ENCODE results near the gene L1CAM. TPM values are rescaled to one million over a fixed set of nuclear protein-coding genes. Genes with fewer than 3 reads are reported as not detected.

L1CAM gene
- polyA plus RNA-seq, 2 of the 4 experiments (the other 2 are of a cell fraction) = 1.9 to 14.2 TPM

DNA sequence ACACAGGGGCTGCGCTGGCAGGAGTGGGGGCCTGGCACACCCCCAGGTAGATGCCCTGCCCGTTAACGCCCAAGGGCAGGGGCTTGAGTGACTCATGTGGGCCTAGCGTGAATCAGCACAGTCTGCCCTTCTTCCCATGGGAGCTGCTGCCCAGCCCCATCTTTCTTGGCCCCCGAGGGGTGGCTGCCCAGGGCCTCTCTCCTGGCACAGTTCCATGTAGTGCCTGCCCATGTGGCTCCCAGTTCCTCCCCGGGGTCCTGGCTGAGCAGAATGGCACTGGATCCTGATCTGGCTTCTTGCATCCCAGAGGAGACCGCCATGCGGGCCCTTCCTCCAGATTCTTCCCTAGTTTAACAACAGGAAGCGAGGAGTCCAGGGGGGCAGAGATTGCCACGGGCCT, 16.4 kb upstream of the L1CAM start:
- DNase-seq (ENCODE audit: low read depth in 1 of 2, low spot score in 1 of 2) (no peak), ATAC-seq (no peak; a peak in 1 of 6 replicates), FAIRE-seq (no peak)
- 40% methylated on average over 10 of the region's 10 CpGs for WGBS (ENCODE audit: missing lambda C conversion rate)
- no peaks in the 10 kb centered on the region for H3K9me3 ChIP-seq
- CTCF ChIA-PET = no interaction called here
- POLR2A ChIA-PET = no interaction called here
- H3K4me2 ChIP-seq = no peak overlapping the region; the same call in 2 of the 3 replicates
- TF ChIP-seq, protein P1, sequence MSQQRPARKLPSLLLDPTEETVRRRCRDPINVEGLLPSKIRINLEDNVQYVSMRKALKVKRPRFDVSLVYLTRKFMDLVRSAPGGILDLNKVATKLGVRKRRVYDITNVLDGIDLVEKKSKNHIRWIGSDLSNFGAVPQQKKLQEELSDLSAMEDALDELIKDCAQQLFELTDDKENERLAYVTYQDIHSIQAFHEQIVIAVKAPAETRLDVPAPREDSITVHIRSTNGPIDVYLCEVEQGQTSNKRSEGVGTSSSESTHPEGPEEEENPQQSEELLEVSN (IDR thresholded peaks at IDR 0.05; ENCODE audit: borderline replicate concordance, low read depth) = no peak
- TF ChIP-seq MAFK (IDR thresholded peaks at IDR 0.05; ENCODE audit: partially characterized antibody) (no peak), FOSB (CRISPR knock-in tag; IDR thresholded peaks at IDR 0.05) (no peak), RNF2 (IDR thresholded peaks at IDR 0.05; ENCODE audit: borderline replicate concordance, low read depth) (no peak), FOSL2 (IDR thresholded peaks at IDR 0.05) (no peak), FOSL2 (CRISPR knock-in tag; IDR thresholded peaks at IDR 0.05) (no peak), SMC3 (IDR thresholded peaks at IDR 0.05) (no peak), HOXA7 (CRISPR knock-in tag; IDR thresholded peaks at IDR 0.05) (no peak), RAD21 (conservative IDR thresholded peaks at IDR 0.05 in 1 of 2, IDR thresholded peaks at IDR 0.05 in 1 of 2) (no peak), NFE2L2 (conservative IDR thresholded peaks at IDR 0.05; ENCODE audit: low read length) (no peak), EHMT2 (IDR thresholded peaks at IDR 0.05; ENCODE audit: low read depth) (no peak), KDM5A (IDR thresholded peaks at IDR 0.05) (no peak), ZFP36 (IDR thresholded peaks at IDR 0.05; ENCODE audit: borderline replicate concordance, partially characterized antibody) (no peak), SREBF2 (IDR thresholded peaks at IDR 0.05) (no peak)
- TF ChIP-seq, protein P2, sequence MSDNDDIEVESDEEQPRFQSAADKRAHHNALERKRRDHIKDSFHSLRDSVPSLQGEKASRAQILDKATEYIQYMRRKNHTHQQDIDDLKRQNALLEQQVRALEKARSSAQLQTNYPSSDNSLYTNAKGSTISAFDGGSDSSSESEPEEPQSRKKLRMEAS (IDR thresholded peaks at IDR 0.05) = no peak
- TF ChIP-seq, protein P3, sequence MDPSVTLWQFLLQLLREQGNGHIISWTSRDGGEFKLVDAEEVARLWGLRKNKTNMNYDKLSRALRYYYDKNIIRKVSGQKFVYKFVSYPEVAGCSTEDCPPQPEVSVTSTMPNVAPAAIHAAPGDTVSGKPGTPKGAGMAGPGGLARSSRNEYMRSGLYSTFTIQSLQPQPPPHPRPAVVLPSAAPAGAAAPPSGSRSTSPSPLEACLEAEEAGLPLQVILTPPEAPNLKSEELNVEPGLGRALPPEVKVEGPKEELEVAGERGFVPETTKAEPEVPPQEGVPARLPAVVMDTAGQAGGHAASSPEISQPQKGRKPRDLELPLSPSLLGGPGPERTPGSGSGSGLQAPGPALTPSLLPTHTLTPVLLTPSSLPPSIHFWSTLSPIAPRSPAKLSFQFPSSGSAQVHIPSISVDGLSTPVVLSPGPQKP (IDR thresholded peaks at IDR 0.05; ENCODE audit: low read depth, low read length) = no peak
- H3K4me1 ChIP-seq = peaks cover 26% of the 10 kb centered on the region
- peak overlapping the region in 1 of 2 experiments; percentile 77; a peak in 3 of 6 replicates for H3K27ac ChIP-seq
- H3K4me3 ChIP-seq = no peak overlapping the region

DNA sequence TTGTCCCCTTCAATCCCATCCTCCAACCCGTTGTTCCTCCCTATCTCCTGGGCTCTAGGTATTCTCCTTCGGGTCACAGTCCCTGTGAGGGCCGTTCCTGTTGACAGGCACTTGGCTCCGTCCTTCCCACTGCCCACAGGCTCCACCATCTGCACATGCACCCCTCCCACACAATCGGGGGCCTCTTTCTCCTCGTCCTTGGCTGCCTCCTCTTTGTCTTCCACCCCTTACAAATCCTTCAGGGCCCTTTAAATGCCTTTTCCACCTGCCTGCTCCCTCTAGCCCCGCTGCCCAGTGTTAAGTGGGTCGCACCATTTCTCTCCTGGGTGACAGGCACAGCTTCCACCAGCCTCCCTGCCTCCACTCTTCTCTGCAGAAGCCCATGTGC, 15.8 kb upstream of the L1CAM start:
- peaks cover 26% of the 10 kb centered on the region for H3K4me1 ChIP-seq
- TF ChIP-seq FOSB (CRISPR knock-in tag; IDR thresholded peaks at IDR 0.05) (no peak), ZFP36 (IDR thresholded peaks at IDR 0.05; ENCODE audit: borderline replicate concordance, partially characterized antibody) (no peak), FOXS1 (CRISPR knock-in tag; IDR thresholded peaks at IDR 0.05) (no peak), RAD21 (conservative IDR thresholded peaks at IDR 0.05 in 1 of 2, IDR thresholded peaks at IDR 0.05 in 1 of 2) (no peak), MYC (IDR thresholded peaks at IDR 0.05; ENCODE audit: borderline replicate concordance, low read length) (no peak), JUNB (IDR thresholded peaks at IDR 0.05) (no peak), CHD2 (IDR thresholded peaks at IDR 0.05; ENCODE audit: low read length, partially characterized antibody) (no peak), NFE2L2 (conservative IDR thresholded peaks at IDR 0.05; ENCODE audit: low read length) (no peak), FOSL2 (IDR thresholded peaks at IDR 0.05) (no peak), FOSL2 (CRISPR knock-in tag; IDR thresholded peaks at IDR 0.05) (no peak), CHD4 (IDR thresholded peaks at IDR 0.05; ENCODE audit: borderline replicate concordance) (no peak)
- TF ChIP-seq, protein P4, sequence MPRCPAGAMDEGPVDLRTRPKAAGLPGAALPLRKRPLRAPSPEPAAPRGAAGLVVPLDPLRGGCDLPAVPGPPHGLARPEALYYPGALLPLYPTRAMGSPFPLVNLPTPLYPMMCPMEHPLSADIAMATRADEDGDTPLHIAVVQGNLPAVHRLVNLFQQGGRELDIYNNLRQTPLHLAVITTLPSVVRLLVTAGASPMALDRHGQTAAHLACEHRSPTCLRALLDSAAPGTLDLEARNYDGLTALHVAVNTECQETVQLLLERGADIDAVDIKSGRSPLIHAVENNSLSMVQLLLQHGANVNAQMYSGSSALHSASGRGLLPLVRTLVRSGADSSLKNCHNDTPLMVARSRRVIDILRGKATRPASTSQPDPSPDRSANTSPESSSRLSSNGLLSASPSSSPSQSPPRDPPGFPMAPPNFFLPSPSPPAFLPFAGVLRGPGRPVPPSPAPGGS (IDR thresholded peaks at IDR 0.05) = no peak
- TF ChIP-seq, protein P5, sequence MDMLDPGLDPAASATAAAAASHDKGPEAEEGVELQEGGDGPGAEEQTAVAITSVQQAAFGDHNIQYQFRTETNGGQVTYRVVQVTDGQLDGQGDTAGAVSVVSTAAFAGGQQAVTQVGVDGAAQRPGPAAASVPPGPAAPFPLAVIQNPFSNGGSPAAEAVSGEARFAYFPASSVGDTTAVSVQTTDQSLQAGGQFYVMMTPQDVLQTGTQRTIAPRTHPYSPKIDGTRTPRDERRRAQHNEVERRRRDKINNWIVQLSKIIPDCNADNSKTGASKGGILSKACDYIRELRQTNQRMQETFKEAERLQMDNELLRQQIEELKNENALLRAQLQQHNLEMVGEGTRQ (IDR thresholded peaks at IDR 0.05) = no peak
- TF ChIP-seq, protein P6, sequence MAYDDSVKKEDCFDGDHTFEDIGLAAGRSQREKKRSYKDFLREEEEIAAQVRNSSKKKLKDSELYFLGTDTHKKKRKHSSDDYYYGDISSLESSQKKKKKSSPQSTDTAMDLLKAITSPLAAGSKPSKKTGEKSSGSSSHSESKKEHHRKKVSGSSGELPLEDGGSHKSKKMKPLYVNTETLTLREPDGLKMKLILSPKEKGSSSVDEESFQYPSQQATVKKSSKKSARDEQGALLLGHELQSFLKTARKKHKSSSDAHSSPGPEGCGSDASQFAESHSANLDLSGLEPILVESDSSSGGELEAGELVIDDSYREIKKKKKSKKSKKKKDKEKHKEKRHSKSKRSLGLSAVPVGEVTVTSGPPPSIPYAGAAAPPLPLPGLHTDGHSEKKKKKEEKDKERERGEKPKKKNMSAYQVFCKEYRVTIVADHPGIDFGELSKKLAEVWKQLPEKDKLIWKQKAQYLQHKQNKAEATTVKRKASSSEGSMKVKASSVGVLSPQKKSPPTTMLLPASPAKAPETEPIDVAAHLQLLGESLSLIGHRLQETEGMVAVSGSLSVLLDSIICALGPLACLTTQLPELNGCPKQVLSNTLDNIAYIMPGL (CRISPR knock-in tag; IDR thresholded peaks at IDR 0.05; ENCODE audit: borderline replicate concordance) = no peak
- TF ChIP-seq, protein P2 (IDR thresholded peaks at IDR 0.05) = no peak
- DNase-seq (ENCODE audit: low read depth in 1 of 2, low spot score in 1 of 2) (no peak), FAIRE-seq (no peak), ATAC-seq (no peak)
- ChIA-PET CTCF (no interaction called here), POLR2A (no interaction called here)
- H3K4me2 ChIP-seq = no peak overlapping the region; the same call in 2 of the 3 replicates
- no peaks in the 10 kb centered on the region for H3K9me3 ChIP-seq
- no peak overlapping the region for H3K4me3 ChIP-seq
- WGBS (ENCODE audit: missing lambda C conversion rate) = 78% methylated on average over 8 of the region's 8 CpGs
- peak overlapping the region in 1 of 2 experiments; percentile 77; a peak in 3 of 6 replicates for H3K27ac ChIP-seq
